ENCODE results near the gene NFATC2. TPM values are rescaled to one million over a fixed set of nuclear protein-coding genes. Genes with fewer than 3 reads are reported as not detected.

Gene NFATC2
- total and polyA plus RNA-seq, 2 of the 8 experiments (the other 6 are each of a cell fraction or from before 2014, with no cell fraction given): 0.27 to 0.91 TPM

- TF ChIP-seq CHD7 (IDR thresholded peaks at IDR 0.05; ENCODE audit: insufficient replicate concordance, low read length) (no peak), MAFK (IDR thresholded peaks at IDR 0.05; ENCODE audit: low read depth, low read length) (no peak), SRF (IDR thresholded peaks at IDR 0.05; ENCODE audit: low read depth, low read length) (no peak), EGR1 (IDR thresholded peaks at IDR 0.05; ENCODE audit: borderline replicate concordance, low read depth, low read length) (no peak), TCF12 (IDR thresholded peaks at IDR 0.05; ENCODE audit: low read depth, low read length) (no peak), CTBP2 (IDR thresholded peaks at IDR 0.05; ENCODE audit: borderline replicate concordance, insufficient read depth, insufficient read length, low read length) (no peak)
These were observed 15.8 kb downstream of the NFATC2 start (continued) for GRCh38 chr20:51526754-51527153.
